Glomerular visceral epithelial cell (primary cell): ENCODE data around the gene CAV2.
A peak's percentile ranks its signal among the peaks of the same experiment; 100 is the strongest.
"Not testable (repeated sequence)": the region's sequence is repeated elsewhere in the genome, so short reads cannot be mapped to it uniquely, and the experiment has no call there.

ENCODE experiments used
- DNase-seq: peaks from one replicate; pipeline ENCODE4 v3.0.0-alpha.2; 2016; ENCODE audit errors: extremely low spot score

The CAV2 gene, protein sequence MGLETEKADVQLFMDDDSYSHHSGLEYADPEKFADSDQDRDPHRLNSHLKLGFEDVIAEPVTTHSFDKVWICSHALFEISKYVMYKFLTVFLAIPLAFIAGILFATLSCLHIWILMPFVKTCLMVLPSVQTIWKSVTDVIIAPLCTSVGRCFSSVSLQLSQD

DNA sequence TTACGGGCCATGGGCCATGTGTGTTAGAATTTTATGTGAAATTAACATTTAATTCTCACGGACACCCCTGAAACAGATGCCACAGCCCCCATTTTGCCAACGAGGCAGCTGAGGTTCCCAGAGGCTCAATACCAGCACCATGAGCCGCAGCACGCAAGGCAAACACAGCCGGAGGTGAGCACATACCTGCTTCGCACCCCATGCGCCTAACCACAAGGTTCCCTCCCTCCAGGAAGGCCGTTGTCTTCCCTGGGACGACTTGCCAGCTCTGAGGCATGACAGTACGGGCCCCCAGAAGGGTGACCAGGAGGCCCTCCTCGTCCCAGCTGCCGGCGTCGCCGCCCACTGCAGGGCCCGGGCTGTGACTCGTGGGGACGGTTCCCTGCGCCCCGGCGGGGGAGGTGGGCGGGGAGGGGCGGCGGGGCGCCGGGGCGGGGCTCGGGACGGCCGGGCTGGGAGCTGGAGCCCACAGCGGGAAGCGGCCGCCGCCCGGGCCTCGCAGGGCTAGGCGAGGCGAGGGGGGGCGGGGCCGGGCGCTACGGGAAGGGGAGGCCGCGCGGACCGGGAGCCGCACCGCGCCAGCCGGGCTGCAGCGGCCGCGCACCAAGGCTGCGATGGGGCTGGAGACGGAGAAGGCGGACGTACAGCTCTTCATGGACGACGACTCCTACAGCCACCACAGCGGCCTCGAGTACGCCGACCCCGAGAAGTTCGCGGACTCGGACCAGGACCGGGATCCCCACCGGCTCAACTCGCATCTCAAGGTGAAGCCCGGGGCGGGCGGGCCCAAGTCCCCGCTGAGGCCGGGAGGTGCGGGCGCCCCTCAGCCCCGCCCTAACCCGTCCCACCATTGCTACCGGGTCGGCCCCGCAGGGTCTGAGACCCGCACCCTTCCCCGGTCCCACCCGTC is at the start of gene CAV2:
CAV2 (plus strand) TSS at position 571 of the 910 bp plus-strand sequence; CDS start at position 615, 44 bp downstream.
- DNase-seq: peak; percentile 71

DNA sequence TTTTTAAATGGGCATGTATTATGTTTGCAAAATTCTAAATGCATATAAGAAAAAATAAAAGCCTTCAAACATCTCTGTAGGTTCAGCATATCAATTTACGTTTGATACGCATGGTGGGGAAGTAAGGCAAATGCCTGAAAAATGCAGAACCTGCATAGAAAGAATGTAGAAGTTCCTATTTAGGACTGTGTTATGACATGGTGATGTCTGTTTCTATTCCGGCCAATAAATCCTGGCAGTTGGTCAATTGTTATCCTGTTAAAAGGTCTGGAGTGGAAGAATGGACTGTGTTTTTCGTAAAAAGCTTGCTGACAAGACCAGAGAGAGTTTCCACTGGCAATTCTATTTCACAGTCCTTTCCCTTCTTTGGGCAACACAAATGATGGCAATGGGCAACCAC is 49.6 kb upstream of the CAV2 start:
- no peak for DNase-seq

DNA sequence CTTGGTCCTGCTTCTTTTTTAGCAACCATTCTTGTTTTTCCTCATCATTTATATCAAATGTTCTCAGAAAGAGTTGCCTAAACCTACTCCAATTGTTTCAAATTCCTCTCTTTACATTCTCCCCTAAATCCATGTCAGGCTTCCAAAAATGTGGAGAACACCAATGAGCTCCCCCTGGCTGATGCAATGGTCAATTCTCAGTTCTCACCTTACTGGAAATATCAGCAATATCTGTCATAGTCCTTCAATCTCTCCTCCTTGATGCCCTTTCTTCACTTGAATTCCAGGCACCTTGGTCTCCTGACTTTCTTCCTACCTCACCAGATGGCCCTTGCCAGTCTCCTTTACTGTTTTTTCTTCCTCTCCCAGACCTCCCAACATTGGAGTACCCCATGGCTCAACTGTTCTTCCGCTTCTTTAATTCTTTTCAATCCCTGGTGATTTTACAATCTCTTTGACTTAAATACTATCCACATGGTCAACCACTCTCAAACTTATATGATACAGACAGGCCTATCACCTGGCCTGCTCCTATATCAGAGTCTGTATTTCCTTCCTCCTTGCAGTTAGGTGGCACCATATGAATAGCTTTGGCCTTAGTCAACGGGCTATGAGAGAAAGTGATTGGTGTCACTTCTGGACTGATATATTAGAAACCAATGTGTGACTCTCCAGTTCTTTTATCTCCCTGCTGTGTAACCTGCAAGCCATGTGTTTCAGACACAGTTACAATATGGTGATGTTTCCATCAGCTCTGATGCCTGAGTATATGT is 47.4 kb upstream of the CAV2 start:
- no peak for DNase-seq

DNA sequence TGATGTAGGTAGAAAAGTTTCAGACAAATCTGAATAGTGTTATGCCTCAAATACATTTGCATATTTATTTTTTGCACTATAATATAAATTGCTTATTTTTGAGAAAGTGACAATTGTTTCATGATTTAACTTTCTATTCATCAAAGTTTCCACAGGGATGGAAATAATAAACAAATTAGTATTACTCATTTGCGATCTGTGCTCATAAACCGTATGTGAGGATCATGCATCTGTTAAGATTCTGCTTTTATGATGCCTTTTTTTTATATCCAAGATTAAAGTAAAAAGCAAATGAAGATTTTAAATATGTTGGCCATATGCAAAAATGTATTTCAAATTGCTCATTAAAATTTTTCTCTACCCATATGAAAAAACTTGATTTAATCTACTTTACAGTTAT is 45.2 kb upstream of the CAV2 start:
- no peak for DNase-seq

DNA sequence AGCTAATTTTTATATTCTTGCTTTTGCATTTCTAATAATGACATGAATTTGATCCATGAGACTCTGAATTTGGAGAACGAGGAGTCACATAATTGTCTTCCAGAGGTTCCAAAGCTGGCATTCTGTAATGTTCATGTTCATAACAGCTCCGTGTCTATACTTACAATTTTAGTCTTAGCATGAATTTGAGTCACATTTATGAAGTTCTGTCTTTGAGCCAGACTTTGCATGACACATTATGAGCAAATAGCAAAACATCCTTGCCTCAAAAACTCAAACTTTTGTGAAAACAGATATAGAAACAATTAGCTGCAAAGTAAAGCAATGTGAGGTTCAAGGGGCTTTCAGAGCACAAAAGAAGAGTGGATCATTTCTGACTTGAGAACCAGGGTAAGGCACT is 44.5 kb upstream of the CAV2 start:
- DNase-seq: no peak

DNA sequence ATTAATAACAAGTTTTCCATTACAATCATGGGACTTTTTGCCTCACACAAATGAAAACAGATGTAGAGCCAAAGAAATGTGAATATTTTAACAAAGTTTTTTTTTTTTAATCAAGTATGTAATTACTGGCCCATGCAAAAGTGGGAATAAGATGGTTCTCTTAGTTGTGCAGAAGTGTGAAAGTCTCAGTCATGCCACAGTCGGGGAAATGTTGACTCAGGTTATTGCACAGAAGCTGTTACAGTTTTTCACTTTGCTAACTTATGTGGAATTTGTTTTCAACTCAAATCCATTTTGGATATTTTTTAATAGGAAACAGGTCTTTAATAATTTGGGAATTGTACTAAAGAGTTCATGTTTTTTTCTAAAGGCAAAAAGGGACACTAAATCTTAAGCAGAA is 44.0 kb upstream of the CAV2 start:
- DNase-seq: no peak

DNA sequence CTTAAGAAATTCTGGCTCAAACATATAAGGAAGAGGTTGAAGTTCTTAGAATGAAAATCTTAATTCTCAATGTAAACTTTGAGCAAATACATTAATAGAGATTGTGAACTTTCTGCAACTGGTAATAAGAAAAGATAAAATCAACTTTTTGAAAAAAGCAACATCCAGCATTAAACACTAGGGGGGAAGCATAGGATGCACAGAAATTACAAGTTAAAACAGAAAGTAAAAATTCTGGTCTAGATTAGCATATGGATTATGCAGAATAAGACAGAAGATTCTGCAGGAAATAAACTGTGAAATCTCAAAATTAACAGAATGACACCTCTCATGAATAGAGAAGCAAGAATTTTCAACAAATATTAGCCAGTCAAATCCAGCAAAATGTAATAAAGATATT is 38.0 kb upstream of the CAV2 start:
- DNase-seq: no peak

DNA sequence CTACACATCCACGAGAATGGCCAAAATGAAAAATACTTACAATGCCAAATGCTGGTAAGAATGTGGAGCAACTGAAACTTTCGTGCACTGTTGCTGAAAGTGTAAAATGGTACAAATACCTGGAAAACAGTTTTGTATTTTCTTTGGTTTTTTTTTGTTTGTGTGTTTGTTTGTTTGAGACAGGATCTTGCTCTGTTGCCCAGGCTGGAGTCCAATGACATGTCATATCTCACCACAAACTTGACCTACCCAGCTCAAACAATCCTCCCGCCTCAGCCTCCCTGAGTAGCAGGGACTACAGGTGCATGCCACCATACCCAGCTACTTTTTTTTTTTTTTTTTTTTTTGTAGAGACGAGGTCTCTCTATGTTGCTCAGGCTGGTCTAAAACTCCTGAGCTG is 35.6 kb upstream of the CAV2 start:
- DNase-seq: no peak

DNA sequence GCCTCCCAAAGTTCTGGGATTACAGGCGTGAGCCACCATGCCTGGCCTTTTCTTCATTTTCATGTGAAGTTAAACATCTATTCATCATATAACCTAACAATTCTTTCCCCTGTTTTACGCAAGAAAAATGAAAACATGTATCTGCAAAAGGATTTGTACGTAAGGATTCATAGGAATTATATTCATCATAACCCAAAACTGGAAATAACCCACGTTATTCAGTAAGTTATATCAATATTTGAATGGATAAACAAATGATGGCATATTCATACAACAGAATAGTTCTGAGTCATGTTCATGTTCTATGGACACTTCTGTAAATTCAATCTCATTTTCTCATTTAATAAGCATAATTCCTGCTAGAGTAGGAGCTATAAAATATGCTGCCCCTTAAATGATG is 35.2 kb upstream of the CAV2 start:
- DNase-seq: no peak

DNA sequence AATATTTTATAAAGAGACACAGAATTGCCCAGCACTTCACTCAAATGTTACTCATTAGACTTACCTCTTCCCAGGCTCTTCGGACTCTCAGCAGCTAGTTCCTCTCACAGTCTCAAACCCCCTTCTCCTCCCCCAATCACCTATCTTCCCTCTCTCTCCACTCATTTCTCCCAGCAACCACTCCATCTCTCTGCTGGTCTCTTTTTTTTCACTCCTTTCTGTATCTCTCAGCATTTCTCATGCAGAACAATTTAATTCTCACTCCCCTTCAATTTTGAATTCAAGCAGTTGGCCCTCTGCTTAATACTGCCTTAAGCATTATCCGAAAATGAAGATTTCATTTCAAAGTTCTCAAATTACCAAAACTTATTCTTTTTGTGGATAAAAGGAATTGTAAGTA is 34.4 kb upstream of the CAV2 start:
- no peak for DNase-seq

DNA sequence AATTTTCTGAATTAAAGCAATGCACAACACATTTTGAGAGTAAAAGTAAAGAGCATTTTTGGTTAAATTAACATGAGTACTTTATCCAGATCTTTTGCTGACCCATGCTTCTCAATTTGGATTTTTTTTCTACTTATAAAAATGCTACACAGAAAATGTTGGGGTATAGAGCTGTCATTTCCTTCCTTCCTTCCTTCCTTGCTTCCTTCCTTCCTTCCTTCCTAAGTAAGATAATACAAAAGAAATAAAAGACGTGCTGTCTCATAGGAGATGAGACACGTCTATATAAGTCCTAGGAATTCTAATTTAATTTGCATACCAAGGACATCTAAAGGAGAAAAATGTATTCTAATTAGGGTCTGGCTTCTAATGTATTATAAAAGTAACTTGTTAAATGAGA is 31.0 kb upstream of the CAV2 start:
- DNase-seq: no peak

DNA sequence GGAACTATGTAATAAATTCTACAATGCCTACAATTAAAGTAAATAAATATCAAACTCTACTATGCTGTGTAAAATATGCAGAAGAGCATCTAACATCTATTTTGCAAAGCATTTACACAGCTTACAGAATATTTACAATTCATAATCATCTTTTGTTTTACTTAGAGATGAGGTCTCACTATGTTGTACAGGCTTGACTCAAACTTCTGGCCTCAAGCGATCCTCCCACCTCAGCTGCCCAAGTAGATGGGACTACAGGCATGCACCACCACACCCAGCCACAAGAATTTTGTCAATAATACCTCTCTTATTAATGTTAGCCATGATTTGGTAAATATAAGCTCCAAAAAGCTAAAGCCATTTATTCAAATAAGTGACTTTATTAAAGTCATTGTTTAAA is 21.9 kb upstream of the CAV2 start:
- no peak for DNase-seq

DNA sequence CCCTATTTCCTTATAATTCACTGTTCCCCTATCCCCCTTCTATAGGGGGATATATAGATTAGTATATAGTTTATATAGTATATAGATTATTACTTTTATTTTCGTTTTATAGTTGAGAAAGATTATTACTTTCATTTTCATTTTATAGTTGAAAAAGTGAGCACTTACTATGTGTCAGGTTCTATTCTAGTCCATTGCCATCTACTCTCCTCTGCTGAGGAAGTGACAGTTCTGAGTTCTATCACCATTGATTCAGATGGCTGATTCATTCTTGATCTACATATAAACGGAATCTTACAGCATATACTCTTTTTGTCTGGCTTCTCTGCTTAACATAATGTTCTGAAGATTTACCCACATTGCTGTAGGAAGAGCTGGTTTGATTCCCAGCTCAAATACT is 20.7 kb upstream of the CAV2 start:
- DNase-seq: no peak

DNA sequence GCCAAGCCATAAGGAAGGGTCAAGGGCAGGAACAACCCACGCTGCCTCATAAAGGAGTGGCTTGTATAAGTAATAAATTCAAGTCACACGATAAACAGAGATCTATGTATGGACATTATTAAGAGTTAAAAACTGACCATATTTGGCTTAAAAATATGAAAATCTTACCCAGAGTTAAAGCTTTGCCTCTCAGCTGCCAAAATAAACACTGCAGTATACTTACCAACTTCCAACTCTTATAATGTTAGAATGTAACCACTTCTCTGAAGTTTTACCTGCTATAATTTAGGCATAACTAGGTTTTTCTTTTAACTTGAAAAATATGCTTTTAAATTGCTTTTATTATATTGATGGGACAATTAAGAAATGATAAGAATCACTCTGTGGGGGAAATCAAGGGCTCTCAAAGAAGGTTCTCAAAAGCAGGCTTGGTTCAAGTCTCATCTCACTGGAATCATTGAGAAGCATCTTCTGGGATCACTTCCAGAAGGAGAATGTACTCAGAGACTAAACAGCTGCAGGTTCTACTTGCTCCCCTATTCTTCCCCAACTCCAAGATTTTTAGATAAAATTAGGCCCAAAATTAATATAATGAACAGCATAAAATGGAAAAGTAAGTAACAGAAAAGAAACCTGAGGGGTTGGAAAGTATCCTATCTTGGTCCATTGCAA is 16.1 kb upstream of the CAV2 start:
- DNase-seq: no peak

DNA sequence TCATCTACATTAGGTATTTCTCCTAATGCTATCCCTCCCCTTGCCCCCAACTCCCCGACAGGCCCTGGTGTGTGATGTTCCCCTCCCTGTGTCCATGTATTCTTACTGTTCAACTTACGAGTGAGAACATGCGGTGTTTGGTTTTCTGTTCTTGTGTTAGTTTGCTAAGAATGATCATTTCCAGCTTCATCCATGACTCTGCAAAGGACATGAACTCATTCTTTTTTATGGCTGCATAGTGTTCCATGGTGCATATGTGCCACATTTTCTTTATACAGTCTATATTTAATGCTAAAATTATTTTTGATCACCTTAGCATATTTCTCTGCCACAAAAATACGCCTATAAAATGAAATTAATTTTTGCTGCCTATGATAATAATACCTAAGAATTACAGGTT is 15.1 kb upstream of the CAV2 start:
- not testable (repeated sequence) for DNase-seq

DNA sequence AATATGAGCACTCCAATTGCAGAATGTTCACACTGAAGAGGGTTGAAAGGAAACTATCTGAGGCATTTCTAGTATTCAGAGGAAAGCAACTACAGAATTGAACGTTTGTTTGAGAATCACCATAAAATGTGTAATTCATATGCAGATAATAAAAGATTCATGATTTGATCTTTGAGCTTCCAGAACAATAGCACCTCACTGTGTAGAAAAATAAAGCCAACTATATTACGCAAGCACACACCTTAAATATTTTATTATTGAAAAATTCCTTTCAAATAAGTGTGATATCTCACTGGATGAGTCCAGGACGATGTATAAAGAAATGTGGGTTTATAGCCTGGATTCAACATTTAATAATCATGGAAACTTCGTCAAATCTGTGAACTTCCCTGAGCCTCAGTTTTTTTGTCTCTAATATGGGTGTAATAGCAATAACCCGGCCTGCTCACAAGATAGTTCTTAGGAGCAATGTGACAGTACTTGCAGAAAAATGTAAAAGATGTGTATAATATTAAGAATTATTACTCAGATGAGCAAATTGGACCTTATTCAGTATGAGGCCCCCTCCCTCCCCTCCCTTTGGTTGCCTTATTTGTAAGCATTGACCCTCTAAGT is 11.5 kb upstream of the CAV2 start:
- DNase-seq: no peak

DNA sequence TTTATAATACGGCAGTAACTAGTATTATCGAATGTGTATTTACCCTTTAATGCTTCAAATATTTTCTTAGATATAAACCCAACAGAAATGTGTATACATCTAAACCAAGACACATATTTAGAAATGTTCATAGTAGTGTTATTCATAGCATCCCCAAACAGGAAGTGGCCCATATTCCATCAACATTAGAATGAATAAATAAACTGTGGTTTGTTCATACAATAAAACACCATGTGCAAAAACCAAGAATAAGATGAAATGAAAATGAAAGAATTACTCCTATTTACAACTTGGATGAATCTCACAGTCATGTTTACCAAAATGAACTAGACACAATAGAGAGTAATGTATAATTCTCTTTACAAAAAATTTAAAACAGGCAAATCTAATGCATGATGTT is 9.2 kb upstream of the CAV2 start:
- no peak for DNase-seq

DNA sequence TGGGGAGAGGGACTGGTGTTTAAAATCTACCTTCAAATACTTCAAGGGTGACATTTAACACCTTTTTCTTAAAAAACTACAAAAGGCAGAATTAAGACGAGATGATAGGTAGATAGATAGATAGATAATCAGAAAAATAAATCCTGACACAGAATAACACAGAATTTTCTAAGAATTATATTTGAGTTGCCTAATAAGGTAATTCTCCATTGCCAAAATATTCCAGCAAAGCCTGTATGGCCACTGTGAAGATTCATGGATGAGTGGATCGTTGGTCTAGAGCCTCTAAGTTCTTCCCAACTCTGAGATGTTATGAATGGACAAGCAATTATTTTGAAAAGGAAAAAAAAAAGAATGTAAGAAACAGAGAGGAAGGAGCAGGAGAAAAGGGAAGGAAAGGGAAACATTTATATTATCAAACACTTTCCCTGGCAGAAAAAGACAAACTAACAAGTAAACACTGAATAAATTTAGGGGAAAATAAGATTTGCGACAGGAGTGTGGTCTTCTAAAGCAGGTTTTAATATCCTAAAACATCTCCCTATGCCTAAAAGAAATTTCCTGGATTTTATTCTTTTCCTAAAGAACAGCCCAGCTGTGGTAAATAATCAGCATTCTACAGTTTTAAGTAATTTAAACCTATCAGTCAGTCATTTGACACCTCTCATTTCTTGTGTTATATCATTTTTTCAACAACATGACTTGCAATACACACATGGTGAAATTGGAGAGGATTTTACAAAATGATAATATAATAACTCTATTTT is 7.5 kb upstream of the CAV2 start:
- no peak for DNase-seq

DNA sequence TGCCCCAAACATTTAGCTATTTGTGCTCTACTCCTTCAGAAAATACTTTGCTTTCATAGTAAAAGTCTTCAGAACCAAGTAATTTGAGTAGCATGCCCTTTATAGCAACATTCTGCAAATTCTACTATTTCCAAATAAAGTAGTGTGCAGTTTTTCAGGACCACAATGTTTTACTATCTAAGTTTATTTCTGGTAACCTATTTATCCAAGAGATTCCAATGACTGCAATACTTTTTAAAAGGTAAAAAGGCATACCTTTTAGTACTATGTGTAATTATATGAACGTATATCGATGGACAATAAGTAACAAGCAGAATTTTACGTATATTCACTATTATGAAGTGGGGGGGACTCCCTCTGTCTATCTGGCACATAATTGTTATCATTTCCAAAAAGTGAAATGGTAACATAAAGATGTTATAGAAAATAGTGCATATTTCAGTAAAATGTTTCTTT is 6.9 kb upstream of the CAV2 start:
- no peak for DNase-seq

DNA sequence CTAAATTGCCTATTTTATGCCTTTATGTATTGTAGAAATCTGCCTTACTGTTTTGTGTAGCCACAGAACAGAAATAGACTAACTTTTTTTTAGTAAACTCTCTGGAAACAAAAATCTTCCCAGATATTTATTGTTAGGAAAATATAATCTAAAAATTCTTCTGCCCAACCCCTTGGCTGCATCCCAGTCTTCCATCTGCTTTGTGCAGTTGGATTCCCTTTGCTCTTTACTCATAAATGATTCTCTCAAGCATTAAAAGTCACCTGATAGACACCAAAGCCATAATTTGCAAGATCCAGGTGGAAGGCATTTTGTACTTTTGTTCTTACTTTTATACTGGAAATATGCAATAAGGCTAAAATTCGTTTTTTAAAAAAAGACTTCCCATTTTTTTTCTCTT is 6.1 kb upstream of the CAV2 start:
- DNase-seq: no peak

DNA sequence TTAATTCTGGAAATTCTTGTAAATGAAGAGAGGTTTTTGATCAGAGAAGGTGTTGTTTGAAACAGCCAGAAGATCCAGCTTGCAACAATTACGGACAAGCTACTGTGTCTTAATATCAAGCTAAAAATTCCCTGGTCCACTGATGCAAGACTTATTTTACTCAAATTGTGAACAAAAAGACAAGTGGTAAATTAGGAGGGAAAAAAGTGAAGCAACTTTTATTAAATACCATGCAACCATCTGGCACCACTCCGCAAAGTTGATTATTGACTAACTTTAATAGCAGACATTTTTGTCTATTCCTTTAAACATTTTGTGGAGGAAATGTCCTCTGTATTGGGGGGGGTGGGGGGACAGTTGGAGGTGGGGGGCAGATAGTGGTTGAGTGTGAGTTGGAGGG is 5.1 kb upstream of the CAV2 start:
- DNase-seq: no peak
